Renal cortex interstitium (tissue), 11 donors: Measurements from ENCODE around the gene ZBTB47. TPM values are rescaled to one million over a fixed set of nuclear protein-coding genes. Genes with fewer than 3 reads are reported as not detected.

Experiments used
- DNase-seq, 11 donors: peaks; one replicate each; pipeline ENCODE4 v3.0.0-alpha.2; 2013; ENCODE audit warnings: low read depth in 9 of 11, low spot score in 4 of 11; ENCODE audit errors: extremely low read depth in 1 of 11
- polyA plus RNA-seq, 3 donors: library from polyadenylated mRNA; unstranded; fragments of 120-200 nt; gene quantifications; one replicate each; pipeline ENCODE4 v1.2.1, GENCODE V29; 2013; ENCODE audit not compliant: insufficient read length in 3 of 3

The ZBTB47 gene
- polyA plus RNA-seq, 3 donors, result 12.5 to 18.4 (median 14.9) TPM

GRCh38 chr3:42704136-42704841 lies 50.8 kb downstream of the ZBTB47 start:
- DNase-seq, result no peak

- no peak for DNase-seq
Measured at GRCh38 chr3:42705058-42705767, 51.7 kb downstream of the ZBTB47 start.

- no peak for DNase-seq
Measured at GRCh38 chr3:42705962-42706585, 52.6 kb downstream of the ZBTB47 start.

- DNase-seq, result no peak
Measured at GRCh38 chr3:42706721-42707619, 53.5 kb downstream of the ZBTB47 start.

- no peak for DNase-seq
Measured at GRCh38 chr3:42707620-42708355, 54.3 kb downstream of the ZBTB47 start.

GRCh38 chr3:42708611-42709151 lies 55.2 kb downstream of the ZBTB47 start:
- DNase-seq, result no peak

- DNase-seq, result no peak
Measured at GRCh38 chr3:42709621-42710020, 56.1 kb downstream of the ZBTB47 start.

GRCh38 chr3:42710323-42711021 lies 57.0 kb downstream of the ZBTB47 start:
- no peak for DNase-seq

- DNase-seq, result no peak
Measured at GRCh38 chr3:42711491-42712343, 58.2 kb downstream of the ZBTB47 start.

- DNase-seq, result no peak
Measured at GRCh38 chr3:42712344-42712648, 58.8 kb downstream of the ZBTB47 start.

- DNase-seq, result no peak
Measured at GRCh38 chr3:42712688-42713372, 59.3 kb downstream of the ZBTB47 start.

- no peak for DNase-seq
Measured at GRCh38 chr3:42713747-42714146, 60.2 kb downstream of the ZBTB47 start.

GRCh38 chr3:42714171-42714852 lies 60.8 kb downstream of the ZBTB47 start:
- no peak for DNase-seq
